GM23338 (cell line): ENCODE results near the gene STK11IP. TPM values are rescaled to one million over a fixed set of nuclear protein-coding genes. Genes with fewer than 3 reads are reported as not detected.

Source experiments
- ATAC-seq: fragments of 200-7000 bp; cut with Tn5 transposase; 3 replicates; pipeline ENCODE4 v1.9.1; 2020
- DNase-seq: peaks from one replicate; pipeline ENCODE4 v3.0.0-alpha.2; 2015; ENCODE audit warnings: low spot score
- H2AFZ ChIP-seq: fragments of 200-600 bp; sonication (generic); 2 replicates; pipeline ENCODE4 v1.8.0; 2016; ENCODE audit warnings: antibody characterized with exemption, mild to moderate bottlenecking, moderate library complexity
- H3F3A ChIP-seq: fragments of 200-600 bp; sonication (generic); replicated peaks from 2 replicates; pipeline ENCODE4 v1.8.0; 2017; ENCODE audit warnings: antibody characterized with exemption, mixed run types, low read depth
- H3K27ac ChIP-seq: fragments of 200-600 bp; sonication (generic); 2 replicates; pipeline ENCODE4 v1.6.1; 2016; ENCODE audit warnings: low read depth
- H3K27me3 ChIP-seq: fragments of 200-600 bp; sonication (generic); 2 replicates; pipeline ENCODE4 v1.8.0; 2016; ENCODE audit warnings: mild to moderate bottlenecking, mixed run types, moderate library complexity; ENCODE audit not compliant: insufficient read depth
- H3K36me3 ChIP-seq: fragments of 200-600 bp; sonication (generic); 2 replicates; pipeline ENCODE4 v1.8.0; 2016; ENCODE audit warnings: mild to moderate bottlenecking; ENCODE audit not compliant: insufficient read depth
- H3K4me1 ChIP-seq: fragments of 200-600 bp; sonication (generic); 2 replicates; pipeline ENCODE4 v1.8.0; 2016; ENCODE audit warnings: mild to moderate bottlenecking, moderate library complexity; ENCODE audit not compliant: insufficient read depth
- H3K4me2 ChIP-seq: fragments of 200-600 bp; sonication (generic); 2 replicates; pipeline ENCODE4 v1.7.1; 2017; ENCODE audit warnings: mixed run types
- H3K4me3 ChIP-seq: fragments of 200-600 bp; sonication (generic); 2 replicates; pipeline ENCODE4 v1.6.1; 2016; ENCODE audit warnings: mixed run types
- H3K79me2 ChIP-seq: fragments of 200-600 bp; sonication (generic); replicated peaks from 2 replicates; pipeline ENCODE4 v1.8.0; 2017; ENCODE audit warnings: mild to moderate bottlenecking; ENCODE audit not compliant: insufficient read depth
- H3K9me2 ChIP-seq: fragments of 200-600 bp; sonication (generic); 2 replicates; pipeline ENCODE4 v1.8.0; 2017; ENCODE audit not compliant: insufficient read depth
- H4K20me1 ChIP-seq: fragments of 200-600 bp; sonication (generic); replicated peaks from 2 replicates; pipeline ENCODE4 v1.8.0; 2017; ENCODE audit warnings: mild to moderate bottlenecking; ENCODE audit not compliant: insufficient read depth
- H3K27ac Mint-ChIP-seq: 2 replicates; pipeline ENCODE4 v1.8.0; 2020; ENCODE audit warnings: inconsistent platforms, mild to moderate bottlenecking, moderate library complexity, mixed read lengths
- H3K27me3 Mint-ChIP-seq: 3 replicates; pipeline ENCODE4 v1.8.0; 2022; ENCODE audit warnings: low read depth, mild to moderate bottlenecking, moderate library complexity, mixed read lengths, inconsistent platforms; ENCODE audit not compliant: insufficient read depth, poor library complexity
- H3K36me3 Mint-ChIP-seq: 3 replicates; pipeline ENCODE4 v1.8.0; 2021; ENCODE audit warnings: low read depth, mild to moderate bottlenecking, inconsistent platforms, moderate library complexity, mixed read lengths
- H3K4me1 Mint-ChIP-seq: 3 replicates; pipeline ENCODE4 v1.8.0; 2020; ENCODE audit warnings: mild to moderate bottlenecking, inconsistent platforms, mixed read lengths
- H3K4me3 Mint-ChIP-seq: 3 replicates; pipeline ENCODE4 v1.8.0; 2021; ENCODE audit warnings: moderate library complexity, mild to moderate bottlenecking, inconsistent platforms, mixed read lengths
- H3K9me3 Mint-ChIP-seq: 3 replicates; pipeline ENCODE4 v1.8.0; 2020; ENCODE audit warnings: moderate library complexity, mild to moderate bottlenecking, inconsistent platforms, mixed read lengths
- CREB1 ChIP-seq: fragments of 250-450 bp; sonication (Bioruptor Pico); IDR thresholded peaks from 2 replicates; pipeline ENCODE4 v1.5.0; 2020; ENCODE audit warnings: low read depth, mild to moderate bottlenecking, moderate library complexity
- JUNB ChIP-seq: IDR thresholded peaks from one replicate; pipeline ENCODE4 v1.6.1; 2016; ENCODE audit warnings: antibody characterized with exemption; ENCODE audit not compliant: unreplicated experiment
- NANOG ChIP-seq: IDR thresholded peaks from 2 replicates; pipeline ENCODE4 v1.6.1; 2016; ENCODE audit warnings: antibody characterized with exemption, borderline replicate concordance
- POLR2AphosphoS5 ChIP-seq: IDR thresholded peaks from 2 replicates; pipeline ENCODE4 v1.6.1; 2016; ENCODE audit warnings: antibody characterized with exemption, low read depth
- REST ChIP-seq: IDR thresholded peaks from one replicate; pipeline ENCODE4 v1.6.1; 2018; ENCODE audit warnings: antibody characterized with exemption; ENCODE audit not compliant: unreplicated experiment
- ZNF114 ChIP-seq: fragments of 250-450 bp; sonication (Bioruptor Pico); IDR thresholded peaks from 2 replicates; pipeline ENCODE4 v1.5.0; 2020; ENCODE audit warnings: mild to moderate bottlenecking, moderate library complexity
- ZNF331 ChIP-seq: fragments of 250-450 bp; sonication (Bioruptor Pico); IDR thresholded peaks from 2 replicates; pipeline ENCODE4 v1.5.0; 2020; ENCODE audit warnings: low read depth, mild to moderate bottlenecking, moderate library complexity
- polyA plus RNA-seq: library from polyadenylated mRNA; unstranded; fragments of >200 nt; fragmentation: Nextera tagmentation; extraction: Ambion mirVana; gene quantifications from 2 replicates; pipeline ENCODE4 v1.2.1, GENCODE V29; 2016
- total RNA-seq: library from RNA; depleted of rRNA; stranded (reverse); fragments of >200 nt; shearing (Covaris generic); gene quantifications from 2 replicates; pipeline ENCODE4 v1.2.3, GENCODE V29; 2014
- TF ChIP-seq, protein P1 (sequence below): IDR thresholded peaks from 2 replicates; pipeline ENCODE4 v1.6.1; 2016; ENCODE audit warnings: antibody characterized with exemption

The STK11IP gene
- total and polyA plus RNA-seq, 2 experiments from 2014 or later: 16.6 to 28.1 TPM

DNA sequence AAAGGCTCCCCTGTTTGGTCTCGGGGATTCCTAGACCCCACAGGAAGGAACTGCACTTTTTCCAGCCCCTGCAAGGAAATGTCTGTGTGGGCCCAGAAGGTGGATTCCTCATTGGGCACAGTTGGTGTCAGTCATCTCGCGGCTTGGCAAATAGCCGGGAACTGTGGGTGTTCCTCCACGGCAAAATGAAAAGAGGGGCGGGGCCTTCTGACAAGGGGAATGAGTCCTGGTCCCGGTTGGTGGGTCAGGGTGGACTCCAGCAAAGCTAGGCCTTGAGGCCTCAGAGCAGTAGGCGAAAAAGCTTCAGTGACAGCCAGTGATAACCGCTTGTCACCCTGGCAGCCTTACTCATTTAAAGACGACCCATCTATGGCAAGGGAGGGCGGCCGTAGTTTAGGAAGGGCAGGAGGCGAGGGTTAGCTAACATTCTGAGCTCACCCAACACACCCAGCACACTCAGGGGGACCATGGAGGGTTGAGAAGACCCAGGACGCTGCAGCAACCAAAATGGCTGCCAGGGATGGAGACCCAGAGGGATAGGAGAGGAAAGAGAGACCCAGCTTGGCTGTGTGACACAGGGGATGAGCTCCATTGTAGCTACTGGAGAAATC lies 46.2 kb downstream of the STK11IP start (continued):
- no peak for TF ChIP-seq REST
- no peak for TF ChIP-seq POLR2AphosphoS5
- no peak for TF ChIP-seq ZNF114 (CRISPR knock-in tag)
- TF ChIP-seq, protein P1, sequence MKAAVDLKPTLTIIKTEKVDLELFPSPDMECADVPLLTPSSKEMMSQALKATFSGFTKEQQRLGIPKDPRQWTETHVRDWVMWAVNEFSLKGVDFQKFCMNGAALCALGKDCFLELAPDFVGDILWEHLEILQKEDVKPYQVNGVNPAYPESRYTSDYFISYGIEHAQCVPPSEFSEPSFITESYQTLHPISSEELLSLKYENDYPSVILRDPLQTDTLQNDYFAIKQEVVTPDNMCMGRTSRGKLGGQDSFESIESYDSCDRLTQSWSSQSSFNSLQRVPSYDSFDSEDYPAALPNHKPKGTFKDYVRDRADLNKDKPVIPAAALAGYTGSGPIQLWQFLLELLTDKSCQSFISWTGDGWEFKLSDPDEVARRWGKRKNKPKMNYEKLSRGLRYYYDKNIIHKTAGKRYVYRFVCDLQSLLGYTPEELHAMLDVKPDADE: no peak
- TF ChIP-seq JUNB: no peak

DNA sequence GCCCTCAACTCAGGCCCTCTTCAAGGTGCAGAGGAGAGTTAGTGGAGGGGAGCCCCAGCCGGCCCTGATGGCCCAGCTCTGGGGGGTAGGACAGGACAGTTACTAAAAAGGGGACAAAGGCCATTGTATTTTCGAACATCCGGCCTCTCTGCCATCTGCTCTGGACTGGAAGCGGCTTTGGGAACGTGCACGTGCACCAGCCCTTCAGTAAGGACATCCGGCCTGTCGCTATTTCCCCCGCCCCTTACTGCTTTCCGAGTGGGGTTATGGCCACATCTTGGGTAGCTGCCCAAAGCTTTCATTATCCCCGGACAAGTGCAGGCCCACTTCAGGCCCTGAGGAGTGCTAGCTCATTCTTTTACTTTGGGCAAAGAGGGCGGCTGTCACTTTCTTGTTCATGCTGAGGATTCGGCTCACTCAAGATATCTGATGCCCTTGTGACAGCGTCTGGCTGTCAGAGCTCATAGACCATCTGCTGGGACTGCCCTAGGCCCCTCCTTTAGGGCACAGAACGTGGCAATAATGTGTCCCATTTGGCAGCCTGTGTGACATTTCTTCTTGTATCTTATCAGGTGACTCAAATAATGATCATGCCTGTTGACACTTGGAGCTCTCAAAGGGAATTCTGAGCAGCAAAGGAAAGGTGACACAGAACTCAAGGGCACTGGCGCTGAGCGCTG lies 47.3 kb downstream of the STK11IP start:
- Mint-ChIP-seq H3K27me3 (peaks cover 8% of the 10 kb centered on the region), H3K27ac (no peak overlapping the region), H3K4me3 (no peak overlapping the region; the same call in 2 of the 3 replicates), H3K4me1 (peaks cover 31% of the 10 kb centered on the region), H3K9me3 (0 out of 3 replicates have a peak, but pooled peaks cover 3% of the 10 kb centered on the region), H3K36me3 (no peaks in the 10 kb centered on the region)
- H3K27ac ChIP-seq: no peak overlapping the region
- no peak overlapping the region for H2AFZ ChIP-seq
- DNase-seq (no peak), ATAC-seq (no peak)
- peaks cover 13% of the 10 kb centered on the region; the same call in 1 of the 2 replicates for H3K4me1 ChIP-seq
- H3K4me2 ChIP-seq: no peak overlapping the region
- 0 out of 2 replicates have a peak, but pooled peaks cover 2% of the 10 kb centered on the region for H3F3A ChIP-seq
- peaks cover 4% of the 10 kb centered on the region; the same call in 1 of the 2 replicates for H3K27me3 ChIP-seq
- no peak overlapping the region for H3K4me3 ChIP-seq
- H4K20me1 ChIP-seq: no peaks in the 10 kb centered on the region
- no peaks in the 10 kb centered on the region for H3K9me2 ChIP-seq
- no peak for TF ChIP-seq ZNF114 (CRISPR knock-in tag)
- no peak for TF ChIP-seq REST
- TF ChIP-seq ZNF331 (CRISPR knock-in tag): no peak
- TF ChIP-seq CREB1: no peak
- no peak for TF ChIP-seq NANOG
- H3K79me2 ChIP-seq: no peaks in the 10 kb centered on the region
- no peaks in the 10 kb centered on the region for H3K36me3 ChIP-seq
